Fibroblast of pulmonary artery (primary cell): ENCODE data around the gene MSMO1.
"Not testable (repeated sequence)": the region's sequence is repeated elsewhere in the genome, so short reads cannot be mapped to it uniquely, and the experiment has no call there.

Source experiments
- DNase-seq: peaks from one replicate; pipeline ENCODE4 v3.0.0-alpha.2; 2010; ENCODE audit warnings: low read depth
- H3K4me3 ChIP-seq: replicated peaks from 2 replicates; pipeline ENCODE4 v1.5.1; 2011; ENCODE audit warnings: low read depth, mild to moderate bottlenecking, control low read depth, low read length, moderate library complexity
- TF ChIP-seq, protein P1 (sequence below): IDR thresholded peaks from 2 replicates; pipeline ENCODE4 v1.5.1; 2011; ENCODE audit warnings: mild to moderate bottlenecking, control low read depth, low read length, inconsistent platforms; ENCODE audit errors: missing control alignments

MSMO1 gene

DNA sequence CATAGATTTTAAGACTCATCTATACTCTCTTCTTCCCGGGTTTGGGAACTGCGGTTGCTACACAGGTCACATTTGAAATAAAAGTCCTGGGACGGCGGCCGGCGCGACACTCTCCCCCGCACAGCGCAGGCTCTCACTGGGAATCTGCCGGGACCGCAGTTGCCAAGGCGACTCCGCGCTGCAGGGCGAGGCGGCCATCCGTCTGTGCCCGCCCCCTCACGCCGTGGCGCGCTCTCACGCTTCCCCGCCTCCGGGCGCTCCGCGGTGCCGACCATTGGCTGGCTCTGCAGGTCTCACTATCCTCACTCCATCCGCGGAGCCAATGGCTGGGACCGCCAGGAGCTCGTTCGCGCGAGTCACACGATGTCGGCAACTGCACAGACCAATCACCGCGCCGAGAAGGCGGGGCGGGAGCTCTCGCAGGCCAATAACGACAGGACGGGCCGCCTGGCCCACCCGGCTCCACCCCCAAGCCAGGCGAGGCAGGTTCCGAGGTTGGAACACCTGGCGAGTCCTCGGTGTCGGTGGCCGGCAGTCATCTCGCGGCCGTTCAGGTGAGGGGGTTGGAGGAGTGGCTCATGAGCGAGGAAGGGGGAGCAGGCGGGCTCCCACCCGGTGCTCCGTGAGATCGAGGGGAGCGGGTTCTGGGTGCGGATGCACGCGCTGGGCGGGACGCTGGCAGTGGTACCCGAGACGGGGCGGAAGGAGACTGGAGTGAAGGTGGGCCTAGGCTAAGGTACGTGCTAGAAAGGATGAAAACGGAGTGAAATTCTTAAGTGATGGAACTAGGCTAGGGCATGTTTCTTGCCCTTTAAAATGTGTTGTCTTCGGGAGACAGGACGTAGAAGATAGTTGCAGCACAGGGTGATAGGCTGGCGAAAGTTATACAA is at the start of gene MSMO1:
MSMO1 (plus strand) TSS at position 459 of the 890 bp plus-strand sequence. CDS start 5,702 bp downstream, outside the sequence.
- peak; percentile 99 for DNase-seq
- TF ChIP-seq, protein P1, sequence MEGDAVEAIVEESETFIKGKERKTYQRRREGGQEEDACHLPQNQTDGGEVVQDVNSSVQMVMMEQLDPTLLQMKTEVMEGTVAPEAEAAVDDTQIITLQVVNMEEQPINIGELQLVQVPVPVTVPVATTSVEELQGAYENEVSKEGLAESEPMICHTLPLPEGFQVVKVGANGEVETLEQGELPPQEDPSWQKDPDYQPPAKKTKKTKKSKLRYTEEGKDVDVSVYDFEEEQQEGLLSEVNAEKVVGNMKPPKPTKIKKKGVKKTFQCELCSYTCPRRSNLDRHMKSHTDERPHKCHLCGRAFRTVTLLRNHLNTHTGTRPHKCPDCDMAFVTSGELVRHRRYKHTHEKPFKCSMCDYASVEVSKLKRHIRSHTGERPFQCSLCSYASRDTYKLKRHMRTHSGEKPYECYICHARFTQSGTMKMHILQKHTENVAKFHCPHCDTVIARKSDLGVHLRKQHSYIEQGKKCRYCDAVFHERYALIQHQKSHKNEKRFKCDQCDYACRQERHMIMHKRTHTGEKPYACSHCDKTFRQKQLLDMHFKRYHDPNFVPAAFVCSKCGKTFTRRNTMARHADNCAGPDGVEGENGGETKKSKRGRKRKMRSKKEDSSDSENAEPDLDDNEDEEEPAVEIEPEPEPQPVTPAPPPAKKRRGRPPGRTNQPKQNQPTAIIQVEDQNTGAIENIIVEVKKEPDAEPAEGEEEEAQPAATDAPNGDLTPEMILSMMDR = no peak
- peak within 1 kb of the TSS; percentile 85 for H3K4me3 ChIP-seq

DNA sequence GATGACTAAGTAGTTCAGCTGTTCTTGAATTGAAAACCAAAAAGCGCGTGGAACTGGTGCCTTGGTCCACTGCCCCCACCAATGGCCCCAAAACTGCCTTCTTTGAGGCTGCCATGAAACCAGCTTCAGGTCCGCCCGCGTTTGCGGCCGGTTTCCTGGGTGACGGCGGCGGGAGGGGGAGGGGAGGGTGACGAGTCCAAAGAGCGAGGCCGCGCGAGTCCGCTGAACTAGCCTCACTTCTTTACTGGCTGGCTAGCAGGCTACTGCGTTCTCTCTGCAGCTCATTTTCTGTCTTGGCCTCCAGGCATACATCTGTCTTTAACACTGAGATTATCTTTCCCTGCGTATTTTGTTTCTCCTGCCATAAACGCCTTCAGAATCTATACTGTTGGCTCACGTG is 47.9 kb upstream of the MSMO1 start:
- not testable (repeated sequence) for H3K4me3 ChIP-seq

GRCh38 chr4:165284697-165285096 is 42.8 kb upstream of the MSMO1 start:
- not testable (repeated sequence) for DNase-seq, H3K4me3 ChIP-seq

More for the DNA sequence above, 47.9 kb upstream of the MSMO1 start:
- DNase-seq = not testable (repeated sequence)

GRCh38 chr4:165286619-165287340 is 40.7 kb upstream of the MSMO1 start:
- not testable (repeated sequence) for DNase-seq, H3K4me3 ChIP-seq

GRCh38 chr4:165288226-165288625 is 39.2 kb upstream of the MSMO1 start:
- no peak overlapping the region for H3K4me3 ChIP-seq
- TF ChIP-seq, protein P1 = no peak
- no peak for DNase-seq

DNA sequence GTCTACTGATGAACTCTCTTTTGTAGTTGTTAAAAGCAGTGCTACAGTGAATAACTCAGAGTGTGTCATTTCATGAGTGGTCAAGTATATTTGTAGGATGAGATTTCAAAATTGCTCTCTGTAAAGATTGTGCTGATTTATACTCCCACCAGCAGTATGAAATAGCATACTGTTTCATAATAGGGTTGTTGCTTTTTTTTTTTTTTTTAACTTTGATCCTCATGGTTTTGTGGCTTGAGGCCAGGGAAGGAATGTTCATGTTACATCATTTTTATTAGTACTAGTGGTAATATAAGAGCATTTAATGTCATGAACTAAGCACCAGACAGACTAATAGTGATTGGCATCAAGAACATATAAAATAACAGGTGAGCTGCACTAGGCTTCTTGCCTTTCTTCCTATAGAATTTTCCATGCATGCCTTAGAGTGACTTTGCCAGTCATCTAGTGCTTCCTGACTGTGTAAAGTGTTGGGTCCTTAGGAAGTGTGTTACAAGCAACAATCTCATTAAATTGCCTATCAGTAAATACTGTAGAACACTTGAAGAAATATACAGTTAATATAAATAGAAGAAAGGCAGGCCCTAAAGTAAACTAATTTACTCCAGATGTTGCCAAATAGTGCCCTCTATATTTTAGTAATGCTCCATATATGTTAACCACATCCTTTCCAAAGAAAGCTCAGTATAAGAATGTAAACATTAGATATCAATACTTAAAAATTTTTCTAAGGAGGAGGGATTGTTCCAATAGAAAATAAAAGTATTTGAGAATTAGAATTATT is 38.6 kb upstream of the MSMO1 start:
- no peak overlapping the region for H3K4me3 ChIP-seq
- TF ChIP-seq, protein P1 = no peak
- DNase-seq = peak; percentile 91

DNA sequence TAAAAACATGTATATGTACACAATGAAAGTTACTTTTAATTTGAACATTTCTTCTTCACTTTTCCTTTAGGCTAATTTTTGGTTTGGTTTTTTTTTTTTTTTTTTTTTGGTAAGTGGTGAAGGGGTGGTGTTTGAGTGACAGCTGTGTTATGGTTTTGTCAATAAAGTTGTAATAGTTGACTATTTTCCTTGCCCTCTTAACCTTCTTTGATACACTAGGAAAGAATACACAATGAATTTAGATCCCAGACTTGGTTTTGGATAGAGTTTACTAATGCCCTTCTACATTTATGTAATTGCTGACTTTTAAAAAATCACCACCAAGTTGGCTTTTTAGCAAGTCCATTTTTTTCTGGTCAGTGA is 38.1 kb upstream of the MSMO1 start:
- DNase-seq = no peak
- TF ChIP-seq, protein P1 = no peak
- H3K4me3 ChIP-seq = no peak overlapping the region

DNA sequence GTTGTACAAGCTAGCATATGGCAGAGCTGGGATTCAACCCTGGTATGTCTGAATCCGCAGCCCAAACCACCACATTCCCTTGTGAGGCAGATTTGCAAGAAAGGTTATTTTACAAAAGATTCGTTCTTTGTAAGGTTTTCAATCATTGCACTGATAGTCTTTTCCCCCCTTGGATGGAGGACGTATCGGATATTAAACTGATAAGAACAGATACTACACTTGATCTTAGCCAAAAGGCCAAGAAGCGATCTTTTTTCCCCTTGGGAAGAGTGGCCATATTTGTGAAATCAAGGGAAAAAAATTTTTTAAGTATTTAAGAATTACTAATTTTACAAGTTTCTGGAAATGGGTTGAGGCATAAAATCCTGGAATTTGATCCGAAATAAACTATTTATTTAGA is 34.4 kb upstream of the MSMO1 start:
- DNase-seq = no peak
- no peak overlapping the region for H3K4me3 ChIP-seq
- TF ChIP-seq, protein P1 = no peak
